ENCODE data around the gene EPHB1.

- TF ChIP-seq CTCF (IDR thresholded peaks at IDR 0.05), result no peak
- no peak for TF ChIP-seq POLR2A (IDR thresholded peaks at IDR 0.05)
- TF ChIP-seq POLR2AphosphoS5 (IDR thresholded peaks at IDR 0.05), result no peak
These were observed 181.9 kb downstream of the EPHB1 start for GRCh38 chr3:134976948-134977347.
